ENCODE data around the gene PITX2. TPM values are rescaled to one million over a fixed set of nuclear protein-coding genes. Genes with fewer than 3 reads are reported as not detected.

Gene PITX2
- total and polyA plus RNA-seq, 10 of the 15 experiments (the other 5 are each of a cell fraction or from before 2014, with no cell fraction given): not detected

DNA sequence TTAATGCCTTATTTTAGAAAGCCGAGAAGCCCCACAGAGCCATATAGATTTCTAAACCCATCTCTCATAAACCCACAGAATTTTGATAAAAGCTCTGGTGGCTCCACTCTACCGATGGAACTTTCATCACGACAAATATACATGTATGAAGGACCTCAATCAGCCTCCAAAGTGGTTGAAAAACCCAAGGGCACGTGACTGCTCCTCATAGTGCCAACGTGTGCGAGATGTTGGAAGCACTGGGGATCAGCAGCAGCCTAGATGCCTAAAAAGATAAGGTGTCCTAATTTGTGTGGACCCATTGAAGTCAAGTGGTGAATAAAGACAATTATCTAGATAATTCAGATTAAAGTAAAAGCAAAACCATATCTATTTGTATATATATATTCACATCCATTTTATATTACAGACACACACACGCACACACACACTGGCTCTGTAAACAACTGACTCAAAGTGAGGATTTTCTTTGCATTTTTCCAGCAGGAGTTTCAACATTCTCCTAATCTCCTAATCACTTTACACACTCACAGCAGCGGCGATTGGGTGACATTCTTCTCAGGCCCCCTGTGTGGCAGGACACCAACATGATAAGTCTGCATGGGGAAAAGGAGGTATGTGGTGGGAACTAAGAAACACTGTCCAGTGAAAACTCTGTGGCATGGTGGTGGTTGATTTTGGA lies 2.8 kb upstream of the PITX2 start:
- no TSS peak for BruUV-seq (replicated peaks)
- ChIA-PET CTCF (no interaction called here), POLR2A (no interaction called here), RAD21 (ENCODE audit: unreplicated experiment) (no interaction called here), SMC1A (ENCODE audit: uncharacterized antibody, unreplicated experiment) (no interaction called here)
- intact Hi-C loops (cut with micrococcal nuclease; ENCODE audit: unreplicated experiment) (no loop called here), in situ Hi-C loops (cut with MboI) (loop anchor here (25.0 kb wide), 3 partner anchors 662 to 1412 kb away; no protein-coding TSS in a partner anchor)
- Histone ChIP-seq H3K4me1 (ENCODE audit: control insufficient read depth, insufficient read depth, low read length) (no peaks in the 10 kb centered on the region), H3K4me3 (no peak overlapping the region), H2AFZ (ENCODE audit: control insufficient read depth, low read depth, low read length) (no peak overlapping the region), H3K36me3 (ENCODE audit: control insufficient read depth in 2 of 2, insufficient read depth in 2 of 2, low read length in 1 of 2) (no peaks in the 10 kb centered on the region), H3K79me2 (ENCODE audit: control insufficient read depth, insufficient read depth, low read length) (no peaks in the 10 kb centered on the region), H3K9me3 (replicated peaks; ENCODE audit: control insufficient read depth, insufficient read depth, low read length) (peaks cover 4% of the 10 kb centered on the region; the same call in 1 of the 3 replicates), H3K27me3 (replicated peaks in 1 of 2; ENCODE audit: control insufficient read depth in 2 of 2, insufficient read depth in 2 of 2, low read length in 1 of 2) (peaks cover 23 to 34% of the 10 kb centered on the region in 2 experiments), H4K20me1 (ENCODE audit: control insufficient read depth, insufficient read depth) (no peaks in the 10 kb centered on the region), H3K4me2 (ENCODE audit: control insufficient read depth, insufficient read depth) (no peak overlapping the region), H3K27ac (ENCODE audit: control insufficient read depth, insufficient read depth) (no peak overlapping the region), H3K9ac (ENCODE audit: control insufficient read depth, insufficient read depth, low read length) (no peak overlapping the region)
- DNase-seq (ENCODE audit: low read depth, low spot score) (no peak), FAIRE-seq (no peak), ATAC-seq (no peak)
- WGBS (ENCODE audit: insufficient coverage, insufficient replicate concordance, low lambda C conversion rate, missing lambda C conversion rate): 13% methylated on average over 9 of the region's 9 CpGs
- TF ChIP-seq, protein P1, sequence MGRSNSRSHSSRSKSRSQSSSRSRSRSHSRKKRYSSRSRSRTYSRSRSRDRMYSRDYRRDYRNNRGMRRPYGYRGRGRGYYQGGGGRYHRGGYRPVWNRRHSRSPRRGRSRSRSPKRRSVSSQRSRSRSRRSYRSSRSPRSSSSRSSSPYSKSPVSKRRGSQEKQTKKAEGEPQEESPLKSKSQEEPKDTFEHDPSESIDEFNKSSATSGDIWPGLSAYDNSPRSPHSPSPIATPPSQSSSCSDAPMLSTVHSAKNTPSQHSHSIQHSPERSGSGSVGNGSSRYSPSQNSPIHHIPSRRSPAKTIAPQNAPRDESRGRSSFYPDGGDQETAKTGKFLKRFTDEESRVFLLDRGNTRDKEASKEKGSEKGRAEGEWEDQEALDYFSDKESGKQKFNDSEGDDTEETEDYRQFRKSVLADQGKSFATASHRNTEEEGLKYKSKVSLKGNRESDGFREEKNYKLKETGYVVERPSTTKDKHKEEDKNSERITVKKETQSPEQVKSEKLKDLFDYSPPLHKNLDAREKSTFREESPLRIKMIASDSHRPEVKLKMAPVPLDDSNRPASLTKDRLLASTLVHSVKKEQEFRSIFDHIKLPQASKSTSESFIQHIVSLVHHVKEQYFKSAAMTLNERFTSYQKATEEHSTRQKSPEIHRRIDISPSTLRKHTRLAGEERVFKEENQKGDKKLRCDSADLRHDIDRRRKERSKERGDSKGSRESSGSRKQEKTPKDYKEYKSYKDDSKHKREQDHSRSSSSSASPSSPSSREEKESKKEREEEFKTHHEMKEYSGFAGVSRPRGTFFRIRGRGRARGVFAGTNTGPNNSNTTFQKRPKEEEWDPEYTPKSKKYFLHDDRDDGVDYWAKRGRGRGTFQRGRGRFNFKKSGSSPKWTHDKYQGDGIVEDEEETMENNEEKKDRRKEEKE (IDR thresholded peaks at IDR 0.05): no peak
- TF ChIP-seq NFXL1 (IDR thresholded peaks at IDR 0.05; ENCODE audit: borderline replicate concordance) (no peak), FOXM1 (IDR thresholded peaks at IDR 0.05; ENCODE audit: low read depth, low read length) (no peak), ZNF217 (IDR thresholded peaks at IDR 0.05) (no peak), BHLHE40 (IDR thresholded peaks at IDR 0.05; ENCODE audit: borderline replicate concordance in 1 of 2, low read depth in 2 of 2, low read length in 1 of 2) (no peak), JUND (IDR thresholded peaks at IDR 0.05; ENCODE audit: low read depth, low read length) (no peak), NRF1 (conservative IDR thresholded peaks at IDR 0.05; ENCODE audit: low read depth, low read length) (no peak), IRF3 (IDR thresholded peaks at IDR 0.05) (no peak), PBX3 (IDR thresholded peaks at IDR 0.05; ENCODE audit: insufficient replicate concordance, low read depth, low read length) (no peak), HCFC1 (IDR thresholded peaks at IDR 0.05; ENCODE audit: low read length) (no peak)
- TF ChIP-seq, protein P2, sequence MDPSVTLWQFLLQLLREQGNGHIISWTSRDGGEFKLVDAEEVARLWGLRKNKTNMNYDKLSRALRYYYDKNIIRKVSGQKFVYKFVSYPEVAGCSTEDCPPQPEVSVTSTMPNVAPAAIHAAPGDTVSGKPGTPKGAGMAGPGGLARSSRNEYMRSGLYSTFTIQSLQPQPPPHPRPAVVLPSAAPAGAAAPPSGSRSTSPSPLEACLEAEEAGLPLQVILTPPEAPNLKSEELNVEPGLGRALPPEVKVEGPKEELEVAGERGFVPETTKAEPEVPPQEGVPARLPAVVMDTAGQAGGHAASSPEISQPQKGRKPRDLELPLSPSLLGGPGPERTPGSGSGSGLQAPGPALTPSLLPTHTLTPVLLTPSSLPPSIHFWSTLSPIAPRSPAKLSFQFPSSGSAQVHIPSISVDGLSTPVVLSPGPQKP (IDR thresholded peaks at IDR 0.05; ENCODE audit: low read depth, low read length): no peak
- TF ChIP-seq, protein P3, sequence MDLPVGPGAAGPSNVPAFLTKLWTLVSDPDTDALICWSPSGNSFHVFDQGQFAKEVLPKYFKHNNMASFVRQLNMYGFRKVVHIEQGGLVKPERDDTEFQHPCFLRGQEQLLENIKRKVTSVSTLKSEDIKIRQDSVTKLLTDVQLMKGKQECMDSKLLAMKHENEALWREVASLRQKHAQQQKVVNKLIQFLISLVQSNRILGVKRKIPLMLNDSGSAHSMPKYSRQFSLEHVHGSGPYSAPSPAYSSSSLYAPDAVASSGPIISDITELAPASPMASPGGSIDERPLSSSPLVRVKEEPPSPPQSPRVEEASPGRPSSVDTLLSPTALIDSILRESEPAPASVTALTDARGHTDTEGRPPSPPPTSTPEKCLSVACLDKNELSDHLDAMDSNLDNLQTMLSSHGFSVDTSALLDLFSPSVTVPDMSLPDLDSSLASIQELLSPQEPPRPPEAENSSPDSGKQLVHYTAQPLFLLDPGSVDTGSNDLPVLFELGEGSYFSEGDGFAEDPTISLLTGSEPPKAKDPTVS (IDR thresholded peaks at IDR 0.05; ENCODE audit: low read depth, low read length): no peak
